Central memory CD8-positive, alpha-beta T cell (primary cell): ENCODE results near the gene IGF2BP1.

Source experiments
- ATAC-seq: fragments of 150-1000 bp; cut with Tn5 transposase; replicated peaks from 2 replicates; pipeline ENCODE4 v1.10.0; 2022; ENCODE audit warnings: mild to moderate bottlenecking, moderate FRiP score, moderate number of reproducible peaks; ENCODE audit not compliant: poor library complexity, severe bottlenecking; ENCODE audit errors: extremely low read depth
- DNase-seq, 2 donors: peaks; one replicate each; pipeline ENCODE4 v3.0.0; 2021; ENCODE audit warnings: low spot score in 2 of 2
- H3K27ac Mint-ChIP-seq: one replicate; pipeline ENCODE4 v1.8.0; 2022; ENCODE audit warnings: low read depth, mild to moderate bottlenecking, moderate library complexity, mixed read lengths
- H3K27me3 Mint-ChIP-seq: one replicate; pipeline ENCODE4 v1.8.0; 2022; ENCODE audit warnings: mixed read lengths
- H3K36me3 Mint-ChIP-seq: one replicate; pipeline ENCODE4 v1.8.0; 2022; ENCODE audit warnings: mild to moderate bottlenecking, moderate library complexity, mixed read lengths; ENCODE audit not compliant: insufficient read depth
- H3K4me1 Mint-ChIP-seq: one replicate; pipeline ENCODE4 v1.8.0; 2022; ENCODE audit warnings: mixed read lengths
- H3K4me3 Mint-ChIP-seq: one replicate; pipeline ENCODE4 v1.8.0; 2022; ENCODE audit warnings: mild to moderate bottlenecking, moderate library complexity, mixed read lengths
- H3K9me3 Mint-ChIP-seq: one replicate; pipeline ENCODE4 v1.8.0; 2022; ENCODE audit warnings: mixed read lengths

Gene IGF2BP1

GRCh38 chr17:49104511-49105074 lies 107.4 kb downstream of the IGF2BP1 start:
- DNase-seq = no peak

More at GRCh38 chr17:49104511-49105074, 107.4 kb downstream of the IGF2BP1 start:
- ATAC-seq = no peak
- H3K4me3 Mint-ChIP-seq = no peak overlapping the region
- no peaks in the 10 kb centered on the region for H3K27me3 Mint-ChIP-seq
- no peak overlapping the region for H3K27ac Mint-ChIP-seq
- no peaks in the 10 kb centered on the region for H3K9me3 Mint-ChIP-seq
- no peaks in the 10 kb centered on the region for H3K36me3 Mint-ChIP-seq
- H3K4me1 Mint-ChIP-seq = no peaks in the 10 kb centered on the region
